HG02943 (cell line): ENCODE results near the gene PACS1.
"Not testable (repeated sequence)": the region's sequence is repeated elsewhere in the genome, so short reads cannot be mapped to it uniquely, and the experiment has no call there.

Source experiments
- ATAC-seq: cut with Tn5 transposase; IDR thresholded peaks from one replicate; pipeline ENCODE4 v1.9.1; 2021; ENCODE audit warnings: mild to moderate bottlenecking, low read depth, moderate library complexity; ENCODE audit not compliant: unreplicated experiment

PACS1 gene

DNA sequence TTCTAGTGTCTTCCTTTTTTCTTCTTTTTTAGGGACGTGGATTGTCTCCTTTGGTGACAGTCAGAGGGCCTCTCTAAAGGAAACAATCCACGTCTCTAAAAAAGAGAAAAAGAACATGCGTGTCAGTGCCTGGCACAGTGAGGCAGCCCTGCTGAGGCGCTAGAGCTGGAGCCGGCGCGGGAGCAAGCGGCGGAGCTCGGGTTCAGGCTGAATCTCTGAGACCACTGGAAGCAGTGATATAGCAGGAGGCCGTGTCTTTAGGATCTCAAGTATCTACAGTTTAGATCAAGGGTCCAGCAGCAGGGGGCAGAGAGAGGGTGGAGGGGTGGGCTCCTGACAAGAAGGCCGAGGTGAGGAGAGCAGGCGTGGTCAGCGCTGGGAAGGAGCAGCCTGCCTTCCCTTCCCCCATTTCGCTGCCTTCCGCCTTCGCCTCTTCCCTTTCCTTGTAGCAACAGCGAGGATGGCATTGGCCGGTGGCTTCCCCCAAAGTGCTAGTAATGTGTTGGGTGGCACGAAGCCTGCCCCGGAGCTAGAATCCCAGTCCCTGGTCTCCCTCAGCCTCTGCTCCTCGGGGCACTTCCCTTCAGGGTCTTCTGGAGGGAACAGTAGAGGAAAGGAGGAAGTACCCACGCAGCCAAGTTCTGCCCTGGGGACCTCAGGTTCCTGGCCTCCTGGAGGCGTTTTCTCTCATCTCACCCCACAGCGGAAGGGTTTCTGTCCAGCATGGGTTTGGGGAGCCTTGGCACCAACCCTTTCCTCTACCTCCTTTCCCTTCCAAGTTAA, 170.1 kb downstream of the PACS1 start:
- no peak for ATAC-seq

DNA sequence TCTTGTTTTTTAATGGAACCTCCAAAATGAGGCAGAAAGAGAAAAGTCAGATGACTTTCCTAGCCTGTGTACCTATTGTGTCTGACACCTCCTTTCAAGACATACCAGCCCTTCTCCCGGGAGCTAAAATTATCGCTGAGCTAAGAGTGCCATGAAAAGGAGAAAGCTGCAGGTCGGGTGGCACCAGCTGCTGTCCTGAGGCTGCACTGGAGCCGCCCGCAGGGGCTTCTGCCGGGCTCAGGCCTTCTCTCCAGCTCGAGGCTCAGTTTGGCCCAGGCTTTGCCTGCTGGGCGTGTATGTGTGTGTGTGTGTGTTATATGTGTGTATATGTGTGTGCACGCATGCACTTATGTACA, 170.7 kb downstream of the PACS1 start:
- ATAC-seq: no peak

DNA sequence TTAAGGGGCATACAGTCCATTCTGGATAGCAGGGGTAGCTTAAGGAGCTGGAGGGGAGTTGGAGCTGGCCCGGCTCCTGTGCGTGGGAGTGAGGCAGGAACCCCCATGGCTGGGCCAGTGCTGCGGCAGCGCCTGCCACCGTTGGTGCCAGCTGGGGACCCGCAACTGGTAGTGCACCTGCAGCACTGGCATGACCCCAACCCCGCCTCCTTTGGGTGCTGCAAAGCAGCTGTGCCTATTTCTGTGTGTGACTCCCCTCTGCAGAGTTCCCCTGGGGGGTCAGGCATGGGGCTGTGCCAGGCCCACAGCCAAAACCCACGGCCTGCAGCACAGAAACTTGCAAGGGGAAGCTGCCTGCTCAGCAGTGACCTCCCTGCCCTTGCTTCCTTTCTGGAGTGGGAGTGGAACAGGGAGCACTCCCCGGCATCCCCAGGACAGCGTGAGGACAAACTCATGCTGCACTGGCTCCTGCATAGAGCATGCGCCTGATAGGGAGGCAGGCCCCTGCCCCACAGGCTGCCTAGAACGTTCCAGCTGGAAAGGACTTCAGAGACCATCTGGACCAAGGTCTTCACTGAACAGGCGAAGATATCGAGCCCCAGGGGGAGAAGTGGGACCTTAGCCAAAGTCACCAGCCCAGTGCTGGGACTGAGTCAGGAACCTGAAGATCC, 172.2 kb downstream of the PACS1 start:
- no peak for ATAC-seq

DNA sequence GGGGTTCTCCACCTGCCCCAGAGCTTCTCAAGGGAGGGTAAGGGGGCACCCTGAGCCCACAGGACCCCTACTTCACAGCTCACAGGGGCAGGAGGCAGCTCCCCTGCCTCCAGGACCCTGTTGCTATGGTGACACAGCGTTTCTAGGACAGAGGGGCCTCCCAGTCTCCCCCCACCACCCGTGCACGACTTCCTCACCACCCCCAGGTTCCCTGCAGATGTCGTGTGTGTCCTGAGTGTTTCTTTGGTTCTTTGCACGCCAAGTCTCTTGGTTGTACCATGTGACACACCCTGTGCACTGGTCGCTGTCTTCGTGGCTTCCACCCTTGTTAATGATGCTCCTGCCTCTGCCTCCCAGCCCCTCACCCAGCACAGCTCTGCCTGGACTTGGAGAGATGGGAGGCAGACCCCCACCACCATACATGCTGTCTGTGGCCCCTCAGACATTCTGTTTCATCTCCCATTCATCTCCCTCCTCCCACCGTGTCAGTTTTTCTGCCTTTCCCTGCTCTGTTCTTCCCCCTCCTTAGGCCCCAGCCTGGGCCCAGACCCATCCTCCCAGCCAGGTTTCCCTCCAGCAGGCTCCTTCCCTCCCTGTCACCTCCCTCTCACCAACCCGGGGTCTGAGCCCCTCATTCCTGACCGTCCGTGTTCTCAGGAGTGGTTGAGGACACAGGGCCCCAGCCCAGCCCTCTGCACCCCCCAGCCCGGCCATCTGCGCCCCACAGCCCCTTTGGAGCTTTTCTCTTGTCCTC, 173.9 kb downstream of the PACS1 start:
- ATAC-seq: no peak

DNA sequence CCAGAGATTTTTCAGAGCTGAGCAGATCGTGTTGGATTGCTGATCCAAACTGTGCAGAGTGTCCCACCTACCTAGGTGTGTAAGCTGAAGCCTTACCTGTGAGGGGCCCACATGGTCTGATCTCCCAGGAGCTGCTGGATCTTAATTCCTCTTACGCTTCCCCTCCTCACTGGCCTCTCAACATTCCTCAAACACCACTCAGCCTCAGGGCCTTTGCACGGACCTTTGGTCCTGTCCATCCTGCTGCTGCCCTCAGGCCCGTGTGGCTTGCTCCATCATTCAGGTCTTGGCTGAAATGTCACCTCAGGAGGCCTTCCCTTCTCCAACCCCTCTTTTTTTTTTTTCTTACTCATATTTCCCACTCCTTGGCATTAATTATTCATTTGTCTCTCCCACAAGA, 177.2 kb downstream of the PACS1 start:
- ATAC-seq: no peak

DNA sequence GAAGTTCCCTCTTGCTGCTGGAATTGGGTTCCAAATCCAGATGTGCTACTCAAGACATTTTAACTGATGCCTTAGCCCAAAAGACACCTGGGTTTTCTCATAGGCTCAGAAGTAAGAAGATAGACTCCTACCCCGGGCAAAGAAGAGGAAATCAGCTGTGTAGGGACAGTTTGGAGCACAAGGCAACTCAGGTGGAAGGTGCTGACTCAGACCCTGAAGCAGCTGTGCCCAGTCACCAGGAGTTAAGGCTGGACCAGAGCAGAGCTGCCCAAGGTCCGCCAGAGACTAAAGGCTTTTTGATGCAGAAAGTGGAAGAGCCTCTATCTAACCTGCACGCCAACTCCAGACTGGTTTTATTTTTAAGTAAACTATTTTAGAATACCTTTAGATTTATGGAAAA, 177.7 kb downstream of the PACS1 start:
- no peak for ATAC-seq

DNA sequence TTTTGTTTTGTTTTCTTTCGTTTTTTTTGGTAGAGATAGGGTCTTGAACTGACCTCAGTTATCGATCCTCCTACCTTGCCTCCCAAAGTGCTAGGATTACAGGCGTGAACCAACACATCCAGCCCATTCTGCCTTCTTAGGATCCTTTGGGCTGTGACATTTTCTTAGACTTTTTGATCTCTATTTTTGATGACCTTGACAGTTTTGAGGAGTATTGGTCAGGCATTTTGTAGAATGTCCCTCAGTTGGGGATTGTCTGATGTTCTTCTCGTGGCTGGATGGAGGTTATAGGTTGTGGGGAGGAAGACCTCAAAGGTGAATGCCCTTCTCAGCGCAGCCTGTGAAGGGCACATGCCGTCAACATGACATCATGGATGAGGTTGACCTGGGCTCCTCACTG, 178.8 kb downstream of the PACS1 start:
- no peak for ATAC-seq

DNA sequence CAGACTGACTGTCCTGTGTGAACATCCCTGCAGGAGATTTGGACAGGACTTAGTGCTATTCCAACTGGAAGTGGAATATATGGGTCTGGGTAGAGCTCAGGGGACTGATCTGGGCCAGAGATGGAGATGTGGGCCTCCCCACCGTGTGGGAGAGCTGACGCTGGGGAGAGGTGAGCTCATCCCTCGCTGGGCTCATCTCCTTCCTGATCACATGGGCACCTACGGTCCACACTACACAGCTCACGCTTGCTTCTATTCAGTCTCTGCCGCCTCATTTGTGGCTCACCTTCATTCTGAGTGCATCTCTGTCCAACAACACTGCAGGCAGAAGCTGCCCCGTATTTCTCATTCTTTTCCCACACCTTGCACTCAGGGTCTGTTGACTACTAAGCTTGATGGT, 181.7 kb downstream of the PACS1 start:
- ATAC-seq: no peak

DNA sequence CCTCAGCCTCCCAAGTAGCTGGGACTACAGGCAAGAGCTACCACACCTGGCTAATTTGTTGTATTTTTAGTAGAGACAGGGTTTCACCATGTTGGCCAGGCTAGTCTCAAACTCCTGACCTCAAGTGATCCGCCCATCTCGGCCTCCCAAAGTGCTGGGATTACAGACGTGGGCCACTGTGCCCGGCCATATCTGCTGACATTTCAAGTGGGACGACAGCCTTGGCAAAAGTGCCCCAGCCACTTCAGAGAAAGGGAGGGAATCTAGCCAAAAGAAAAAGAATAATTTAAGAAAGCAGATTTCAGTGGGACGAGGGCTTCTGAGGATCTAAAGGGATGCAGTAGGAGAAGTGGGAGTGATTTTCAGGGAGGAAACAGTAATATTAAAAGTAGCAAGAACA, 183.0 kb downstream of the PACS1 start:
- not testable (repeated sequence) for ATAC-seq

DNA sequence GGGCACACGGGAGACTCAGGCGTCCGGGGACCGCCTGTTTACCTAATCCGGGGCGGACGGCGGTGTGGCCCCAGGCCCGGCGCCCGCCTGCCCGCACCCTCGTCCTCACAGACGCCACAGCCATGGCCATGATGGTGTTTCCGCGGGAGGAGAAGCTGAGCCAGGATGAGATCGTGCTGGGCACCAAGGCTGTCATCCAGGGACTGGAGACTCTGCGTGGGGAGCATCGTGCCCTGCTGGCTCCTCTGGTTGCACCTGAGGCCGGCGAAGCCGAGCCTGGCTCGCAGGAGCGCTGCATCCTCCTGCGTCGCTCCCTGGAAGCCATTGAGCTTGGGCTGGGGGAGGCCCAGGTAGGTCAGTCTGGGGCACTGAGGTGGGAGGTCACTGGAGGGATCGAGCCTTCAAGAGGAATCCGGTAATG, 188.4 kb downstream of the PACS1 start:
- no peak for ATAC-seq

DNA sequence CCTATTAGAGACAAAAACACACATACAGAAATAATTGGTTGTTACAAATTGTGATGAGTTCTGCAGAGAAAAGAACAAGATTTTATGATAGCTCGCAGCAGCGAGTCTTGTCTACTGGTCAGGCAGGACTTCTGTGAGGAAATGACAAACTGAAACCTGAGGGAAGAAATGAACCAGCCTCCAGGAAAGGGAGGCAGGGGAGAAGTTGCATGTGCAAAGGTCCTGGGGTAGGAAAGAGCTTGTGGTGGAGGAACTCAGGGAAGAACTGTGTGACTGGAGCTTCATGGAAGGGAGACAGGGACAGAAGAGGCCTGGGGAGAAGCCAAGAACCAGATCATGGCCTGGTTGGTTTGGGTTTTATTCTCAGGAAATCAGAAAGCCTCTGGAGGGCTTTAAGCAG, 189.2 kb downstream of the PACS1 start:
- no peak for ATAC-seq

DNA sequence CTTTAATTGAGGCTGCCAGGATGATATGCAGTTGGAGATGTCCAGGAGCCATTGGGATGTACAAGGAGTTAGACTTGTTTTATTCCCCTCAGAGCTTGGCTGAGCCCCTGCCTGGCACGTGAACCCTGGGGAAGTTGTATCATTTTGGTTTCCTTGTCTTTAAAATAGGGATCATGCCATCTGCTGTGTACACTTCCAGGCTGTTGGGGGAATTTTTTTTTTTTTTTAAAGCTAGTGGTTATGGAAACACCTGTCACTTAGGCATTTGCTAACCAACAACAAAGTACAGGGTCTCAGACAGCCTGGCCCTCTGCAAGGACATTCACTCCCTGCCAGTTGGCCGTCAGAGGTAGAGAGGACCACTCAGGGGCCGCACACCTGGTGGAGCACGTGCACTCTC, 189.9 kb downstream of the PACS1 start:
- no peak for ATAC-seq

DNA sequence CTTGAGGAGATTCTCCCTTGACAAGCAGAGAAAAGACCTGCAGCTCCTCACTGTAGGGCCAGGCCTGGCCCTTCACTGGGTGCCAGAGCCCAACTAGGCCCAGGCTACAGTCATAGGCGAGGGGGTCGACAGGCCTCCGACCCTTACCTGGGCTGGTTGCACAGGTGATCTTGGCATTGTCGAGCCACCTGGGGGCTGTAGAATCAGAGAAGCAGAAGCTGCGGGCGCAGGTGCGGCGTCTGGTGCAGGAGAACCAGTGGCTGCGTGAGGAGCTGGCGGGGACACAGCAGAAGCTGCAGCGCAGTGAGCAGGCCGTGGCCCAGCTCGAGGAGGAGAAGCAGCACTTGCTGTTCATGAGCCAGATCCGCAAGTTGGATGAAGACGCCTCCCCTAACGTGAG, 191.5 kb downstream of the PACS1 start:
- no peak for ATAC-seq

DNA sequence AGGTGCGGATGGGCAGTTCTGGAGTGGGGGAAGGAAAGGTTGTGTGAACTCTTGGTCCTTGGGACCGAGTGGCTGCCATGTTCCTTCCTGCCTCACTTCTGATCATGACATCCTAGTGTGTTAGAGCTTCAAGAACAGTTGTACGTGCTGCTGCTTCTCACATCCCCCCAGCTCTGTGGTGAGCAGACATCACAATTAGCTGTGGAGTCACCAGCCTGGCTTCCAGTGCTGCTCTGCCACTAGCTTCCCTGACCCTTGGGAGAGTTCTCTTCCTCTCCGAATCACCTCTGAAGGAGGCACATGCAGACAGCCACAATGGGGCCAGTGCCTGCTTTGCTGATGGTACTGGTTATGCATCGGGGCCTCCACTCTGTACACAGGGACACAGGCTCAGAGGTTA, 192.1 kb downstream of the PACS1 start:
- no peak for ATAC-seq

DNA sequence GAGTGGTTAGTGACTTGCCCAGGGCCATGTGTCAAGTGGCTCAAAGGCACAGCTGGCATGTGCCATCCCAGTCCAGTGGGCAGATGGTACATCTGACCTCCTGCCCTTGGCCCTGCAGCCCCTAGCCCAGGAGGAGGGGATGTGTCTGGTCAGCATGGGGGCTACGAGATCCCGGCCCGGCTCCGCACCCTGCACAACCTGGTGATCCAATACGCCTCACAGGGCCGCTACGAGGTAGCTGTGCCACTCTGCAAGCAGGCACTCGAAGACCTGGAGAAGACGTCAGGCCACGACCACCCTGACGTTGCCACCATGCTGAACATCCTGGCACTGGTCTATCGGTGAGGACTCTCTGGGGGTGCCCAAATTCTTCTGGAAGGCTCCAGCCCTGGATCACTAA, 192.6 kb downstream of the PACS1 start:
- no peak for ATAC-seq

DNA sequence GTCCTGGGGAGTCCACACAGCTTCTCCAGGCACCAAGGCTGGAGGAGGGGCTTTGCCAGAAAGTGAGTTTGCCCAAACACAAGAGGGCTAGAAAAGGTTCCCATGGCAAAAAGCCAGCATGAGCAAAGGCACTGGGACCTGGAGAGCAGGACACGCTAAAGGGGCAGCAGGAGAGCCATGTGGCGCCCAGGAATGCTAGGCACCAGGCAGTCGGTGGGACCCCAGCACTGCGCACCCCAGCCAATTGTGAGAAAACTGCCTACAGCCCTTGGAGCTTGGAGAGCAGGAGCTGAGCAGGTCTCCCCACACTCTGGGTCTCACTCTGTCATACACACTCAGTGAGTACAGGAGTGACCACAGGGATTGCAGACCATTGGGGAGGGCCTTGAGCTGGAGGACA, 193.2 kb downstream of the PACS1 start:
- ATAC-seq: no peak

DNA sequence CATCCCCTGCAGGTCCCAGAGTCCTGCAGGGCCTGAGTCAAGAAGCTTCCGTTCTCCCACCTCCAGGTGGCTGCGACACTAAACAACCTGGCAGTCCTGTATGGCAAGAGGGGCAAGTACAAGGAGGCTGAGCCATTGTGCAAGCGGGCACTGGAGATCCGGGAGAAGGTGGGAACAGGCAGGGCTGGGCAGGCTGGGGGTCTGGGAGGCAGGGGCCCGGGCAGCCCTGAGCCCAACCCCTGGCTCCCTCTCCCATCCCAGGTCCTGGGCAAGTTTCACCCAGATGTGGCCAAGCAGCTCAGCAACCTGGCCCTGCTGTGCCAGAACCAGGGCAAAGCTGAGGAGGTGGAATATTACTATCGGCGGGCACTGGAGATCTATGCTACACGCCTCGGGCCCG, 193.7 kb downstream of the PACS1 start:
- ATAC-seq: no peak

DNA sequence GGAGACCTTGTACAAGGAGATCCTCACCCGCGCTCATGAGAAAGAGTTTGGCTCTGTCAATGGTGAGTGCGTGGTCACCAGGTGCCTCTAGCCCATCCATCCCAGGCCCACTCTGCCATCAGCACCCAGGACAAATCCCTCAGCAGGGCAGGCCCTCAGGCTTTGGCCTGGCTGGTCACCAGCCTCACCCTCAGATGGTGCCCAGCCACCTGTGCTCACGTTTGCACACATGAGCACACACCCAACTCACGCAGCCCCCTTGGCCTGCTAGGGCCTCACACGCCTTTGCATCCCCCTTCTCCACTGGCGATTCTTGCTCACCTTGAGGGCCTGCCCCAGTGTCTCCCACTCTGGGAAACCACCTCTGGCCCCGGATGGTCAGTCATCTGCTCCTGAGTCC, 194.3 kb downstream of the PACS1 start:
- ATAC-seq: no peak

DNA sequence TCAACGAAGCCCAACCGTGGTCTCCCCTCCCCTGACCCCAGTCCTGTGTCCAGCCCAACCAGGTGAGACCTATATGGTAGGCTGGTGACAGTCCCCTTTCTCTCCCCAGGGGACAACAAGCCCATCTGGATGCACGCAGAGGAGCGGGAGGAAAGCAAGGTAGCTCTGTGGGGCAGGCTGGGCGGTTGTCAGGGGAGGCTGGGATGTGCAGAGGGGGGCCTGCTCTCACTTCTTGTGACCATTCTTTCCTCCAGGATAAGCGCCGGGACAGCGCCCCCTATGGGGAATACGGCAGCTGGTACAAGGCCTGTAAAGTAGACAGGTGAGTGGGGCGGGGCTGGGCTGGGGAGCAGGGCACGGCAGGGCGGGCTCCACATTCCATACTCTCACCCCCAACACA, 194.8 kb downstream of the PACS1 start:
- ATAC-seq: no peak

DNA sequence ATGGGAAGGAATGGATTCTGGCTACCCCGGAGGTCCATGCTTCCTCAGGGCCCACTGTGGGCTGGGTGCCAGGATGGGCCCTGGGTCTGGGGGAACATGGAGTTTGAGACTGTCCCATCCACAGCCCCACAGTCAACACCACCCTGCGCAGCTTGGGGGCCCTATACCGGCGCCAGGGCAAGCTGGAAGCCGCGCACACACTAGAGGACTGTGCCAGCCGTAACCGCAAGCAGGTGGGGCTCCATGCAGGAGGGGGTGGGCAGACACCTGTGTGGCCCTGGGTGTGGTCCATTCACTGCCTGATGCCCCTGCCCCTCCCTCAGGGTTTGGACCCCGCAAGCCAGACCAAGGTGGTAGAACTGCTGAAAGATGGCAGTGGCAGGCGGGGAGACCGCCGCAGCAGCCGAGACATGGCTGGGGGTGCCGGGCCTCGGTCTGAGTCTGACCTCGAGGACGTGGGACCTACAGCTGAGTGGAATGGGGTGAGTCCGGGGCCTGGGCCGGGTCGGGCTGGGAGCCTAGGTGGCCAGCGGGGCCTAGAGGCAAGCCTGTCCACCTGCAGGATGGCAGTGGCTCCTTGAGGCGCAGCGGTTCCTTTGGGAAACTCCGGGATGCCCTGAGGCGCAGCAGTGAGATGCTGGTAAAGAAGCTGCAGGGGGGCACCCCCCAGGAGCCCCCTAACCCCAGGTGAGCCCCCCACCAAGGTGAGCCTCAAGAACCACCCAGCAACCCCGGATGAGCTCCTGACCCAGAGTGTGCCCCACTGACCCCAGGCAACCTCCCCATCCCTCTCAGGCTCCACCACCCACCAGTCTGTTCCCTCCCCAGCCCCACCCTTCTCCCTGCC, 195.7 kb downstream of the PACS1 start:
- no peak for ATAC-seq
